ENCODE results near the gene ZFHX2. TPM values are rescaled to one million over a fixed set of nuclear protein-coding genes. Genes with fewer than 3 reads are reported as not detected.

Gene ZFHX2
- total and polyA plus RNA-seq, 2 of the 13 experiments (the other 11 are each of a cell fraction or from before 2014, with no cell fraction given): 0.17 to 0.44 TPM

DNA sequence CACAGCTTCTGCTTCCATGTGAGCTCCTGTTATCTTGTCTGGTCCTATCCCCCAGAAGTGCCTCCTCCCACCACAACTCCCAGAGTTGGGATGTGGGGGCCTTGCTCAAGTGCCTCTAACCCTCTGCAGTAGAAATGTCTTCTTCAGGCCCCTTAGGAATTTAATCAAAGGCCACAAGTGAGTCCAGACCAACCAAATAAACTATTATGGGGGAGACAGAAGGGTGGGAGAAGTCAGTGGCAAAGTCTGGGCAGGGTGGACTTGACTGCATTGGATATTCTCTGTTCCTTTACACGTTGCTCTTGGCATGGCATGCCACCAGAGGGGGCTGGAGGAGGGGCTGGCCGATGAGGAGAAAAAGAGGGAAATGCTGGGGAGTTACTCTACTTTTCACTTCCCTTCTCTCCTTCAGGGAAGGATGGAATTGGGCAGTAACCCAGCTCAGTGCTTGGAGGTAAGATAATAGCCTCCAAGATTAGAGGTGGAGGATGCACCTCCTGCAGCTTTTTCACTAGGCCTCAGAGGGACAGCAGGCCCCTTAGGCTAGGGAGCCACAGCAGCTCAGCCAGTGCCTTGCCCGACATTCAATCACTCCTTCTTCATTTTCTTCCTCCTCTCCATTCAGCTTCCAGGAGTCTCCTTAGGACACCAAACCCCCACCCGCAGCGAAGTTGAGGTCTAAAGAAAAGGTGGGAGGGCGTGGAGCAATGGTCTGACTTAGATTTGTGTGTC, 17.2 kb upstream of the ZFHX2 start (continued):
- TF ChIP-seq, protein P1, sequence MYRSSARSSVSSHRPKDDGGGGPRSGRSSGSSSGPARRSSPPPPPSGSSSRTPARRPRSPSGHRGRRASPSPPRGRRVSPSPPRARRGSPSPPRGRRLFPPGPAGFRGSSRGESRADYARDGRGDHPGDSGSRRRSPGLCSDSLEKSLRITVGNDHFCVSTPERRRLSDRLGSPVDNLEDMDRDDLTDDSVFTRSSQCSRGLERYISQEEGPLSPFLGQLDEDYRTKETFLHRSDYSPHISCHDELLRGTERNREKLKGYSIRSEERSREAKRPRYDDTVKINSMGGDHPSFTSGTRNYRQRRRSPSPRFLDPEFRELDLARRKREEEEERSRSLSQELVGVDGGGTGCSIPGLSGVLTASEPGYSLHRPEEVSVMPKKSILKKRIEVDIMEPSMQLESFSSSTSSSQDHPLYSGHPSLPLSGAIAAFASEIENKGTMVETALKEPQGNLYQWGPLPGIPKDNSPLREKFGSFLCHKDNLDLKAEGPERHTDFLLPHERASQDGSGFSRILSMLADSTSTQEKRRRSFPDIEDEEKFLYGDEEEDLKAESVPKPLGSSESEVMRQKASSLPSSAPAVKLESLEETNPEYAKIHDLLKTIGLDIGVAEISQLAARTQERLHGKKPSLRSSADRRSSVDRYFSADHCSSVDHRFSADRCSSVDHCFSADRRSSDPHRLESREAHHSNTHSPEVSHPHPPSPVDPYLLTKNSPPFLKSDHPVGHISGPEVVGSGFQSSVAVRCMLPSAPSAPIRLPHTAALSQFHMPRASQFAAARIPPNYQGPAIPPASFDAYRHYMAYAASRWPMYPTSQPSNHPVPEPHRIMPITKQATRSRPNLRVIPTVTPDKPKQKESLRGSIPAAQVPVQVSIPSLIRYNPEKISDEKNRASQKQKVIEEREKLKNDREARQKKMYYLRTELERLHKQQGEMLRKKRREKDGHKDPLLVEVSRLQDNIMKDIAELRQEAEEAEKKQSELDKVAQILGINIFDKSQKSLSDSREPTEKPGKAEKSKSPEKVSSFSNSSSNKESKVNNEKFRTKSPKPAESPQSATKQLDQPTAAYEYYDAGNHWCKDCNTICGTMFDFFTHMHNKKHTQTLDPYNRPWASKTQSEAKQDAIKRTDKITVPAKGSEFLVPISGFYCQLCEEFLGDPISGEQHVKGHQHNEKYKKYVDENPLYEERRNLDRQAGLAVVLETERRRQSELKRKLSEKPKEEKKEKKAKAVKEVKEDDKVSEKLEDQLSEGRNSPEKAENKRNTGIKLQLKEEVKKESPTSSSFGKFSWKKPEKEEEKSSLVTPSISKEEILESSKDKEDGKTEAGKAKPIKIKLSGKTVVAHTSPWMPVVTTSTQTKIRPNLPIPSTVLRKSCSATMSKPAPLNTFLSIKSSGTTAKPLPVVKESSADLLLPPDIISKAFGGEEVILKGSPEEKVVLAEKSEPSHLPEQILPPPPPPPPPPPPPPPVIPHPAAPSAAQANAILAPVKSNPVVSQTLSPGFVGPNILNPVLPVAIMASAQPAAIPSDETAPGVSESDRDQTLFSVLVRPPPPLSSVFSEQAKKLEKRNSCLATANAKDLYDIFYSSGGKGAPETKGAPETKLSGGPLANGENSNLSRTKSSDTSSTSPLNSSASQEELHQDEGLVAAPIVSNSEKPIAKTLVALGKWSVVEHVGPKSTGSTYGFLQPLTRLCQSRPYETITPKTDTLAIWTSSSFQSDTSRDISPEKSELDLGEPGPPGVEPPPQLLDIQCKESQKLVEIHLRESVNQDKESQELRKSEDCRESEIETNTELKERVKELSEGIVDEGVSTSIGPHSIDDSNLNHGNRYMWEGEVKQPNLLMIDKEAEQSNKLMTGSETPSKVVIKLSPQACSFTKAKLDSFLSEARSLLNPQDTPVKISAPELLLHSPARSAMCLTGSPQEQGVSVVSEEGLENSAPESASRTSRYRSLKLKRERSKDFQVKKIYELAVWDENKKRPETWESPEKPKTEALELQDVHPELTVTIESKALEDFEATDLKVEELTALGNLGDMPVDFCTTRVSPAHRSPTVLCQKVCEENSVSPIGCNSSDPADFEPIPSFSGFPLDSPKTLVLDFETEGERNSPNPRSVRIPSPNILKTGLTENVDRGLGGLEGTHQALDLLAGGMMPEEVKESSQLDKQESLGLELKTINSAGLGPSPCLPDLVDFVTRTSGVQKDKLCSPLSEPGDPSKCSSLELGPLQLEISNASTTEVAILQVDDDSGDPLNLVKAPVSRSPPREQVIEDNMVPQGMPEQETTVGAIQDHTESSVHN (CRISPR knock-in tag; IDR thresholded peaks at IDR 0.05): 0 out of 2 replicates have a peak, but pooled peaks have one; percentile 4
- TF ChIP-seq KMT2A (CRISPR knock-in tag; IDR thresholded peaks at IDR 0.05): no peak
- no peak for TF ChIP-seq ZNF251 (CRISPR knock-in tag; IDR thresholded peaks at IDR 0.05)
- TF ChIP-seq, protein P2, sequence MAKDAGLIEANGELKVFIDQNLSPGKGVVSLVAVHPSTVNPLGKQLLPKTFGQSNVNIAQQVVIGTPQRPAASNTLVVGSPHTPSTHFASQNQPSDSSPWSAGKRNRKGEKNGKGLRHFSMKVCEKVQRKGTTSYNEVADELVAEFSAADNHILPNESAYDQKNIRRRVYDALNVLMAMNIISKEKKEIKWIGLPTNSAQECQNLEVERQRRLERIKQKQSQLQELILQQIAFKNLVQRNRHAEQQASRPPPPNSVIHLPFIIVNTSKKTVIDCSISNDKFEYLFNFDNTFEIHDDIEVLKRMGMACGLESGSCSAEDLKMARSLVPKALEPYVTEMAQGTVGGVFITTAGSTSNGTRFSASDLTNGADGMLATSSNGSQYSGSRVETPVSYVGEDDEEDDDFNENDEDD (CRISPR knock-in tag; IDR thresholded peaks at IDR 0.05; ENCODE audit: borderline replicate concordance): no peak
- no peak for TF ChIP-seq CCAR2 (optimal IDR thresholded peaks at IDR 0.05; ENCODE audit: low read depth, low read length)
- TF ChIP-seq, protein P3, sequence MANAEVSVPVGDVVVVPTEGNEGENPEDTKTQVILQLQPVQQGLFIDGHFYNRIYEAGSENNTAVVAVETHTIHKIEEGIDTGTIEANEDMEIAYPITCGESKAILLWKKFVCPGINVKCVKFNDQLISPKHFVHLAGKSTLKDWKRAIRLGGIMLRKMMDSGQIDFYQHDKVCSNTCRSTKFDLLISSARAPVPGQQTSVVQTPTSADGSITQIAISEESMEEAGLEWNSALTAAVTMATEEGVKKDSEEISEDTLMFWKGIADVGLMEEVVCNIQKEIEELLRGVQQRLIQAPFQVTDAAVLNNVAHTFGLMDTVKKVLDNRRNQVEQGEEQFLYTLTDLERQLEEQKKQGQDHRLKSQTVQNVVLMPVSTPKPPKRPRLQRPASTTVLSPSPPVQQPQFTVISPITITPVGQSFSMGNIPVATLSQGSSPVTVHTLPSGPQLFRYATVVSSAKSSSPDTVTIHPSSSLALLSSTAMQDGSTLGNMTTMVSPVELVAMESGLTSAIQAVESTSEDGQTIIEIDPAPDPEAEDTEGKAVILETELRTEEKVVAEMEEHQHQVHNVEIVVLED (CRISPR knock-in tag; IDR thresholded peaks at IDR 0.05; ENCODE audit: borderline replicate concordance): peak; percentile 47; the same call in 1 of the 2 replicates
- TF ChIP-seq TCF7L2 (IDR thresholded peaks at IDR 0.05; ENCODE audit: low read depth, low read length): no peak
- TF ChIP-seq ZNF619 (CRISPR knock-in tag; IDR thresholded peaks at IDR 0.05): no peak
- no peak for TF ChIP-seq NR2F6 (IDR thresholded peaks at IDR 0.05)
- TF ChIP-seq NR2F6 (CRISPR knock-in tag; IDR thresholded peaks at IDR 0.05): no peak; the same call in 1 of the 2 replicates
- no peak for TF ChIP-seq ZNF615 (CRISPR knock-in tag; IDR thresholded peaks at IDR 0.05; ENCODE audit: borderline replicate concordance)
- no peak for TF ChIP-seq ZNF207 (IDR thresholded peaks at IDR 0.05; ENCODE audit: borderline replicate concordance)
- no peak for TF ChIP-seq ZNF121 (CRISPR knock-in tag; IDR thresholded peaks at IDR 0.05)
- no peak for TF ChIP-seq MAFK (conservative IDR thresholded peaks at IDR 0.05 in 1 of 2, IDR thresholded peaks at IDR 0.05 in 1 of 2; ENCODE audit: low read length in 2 of 2)
- TF ChIP-seq, protein P4, sequence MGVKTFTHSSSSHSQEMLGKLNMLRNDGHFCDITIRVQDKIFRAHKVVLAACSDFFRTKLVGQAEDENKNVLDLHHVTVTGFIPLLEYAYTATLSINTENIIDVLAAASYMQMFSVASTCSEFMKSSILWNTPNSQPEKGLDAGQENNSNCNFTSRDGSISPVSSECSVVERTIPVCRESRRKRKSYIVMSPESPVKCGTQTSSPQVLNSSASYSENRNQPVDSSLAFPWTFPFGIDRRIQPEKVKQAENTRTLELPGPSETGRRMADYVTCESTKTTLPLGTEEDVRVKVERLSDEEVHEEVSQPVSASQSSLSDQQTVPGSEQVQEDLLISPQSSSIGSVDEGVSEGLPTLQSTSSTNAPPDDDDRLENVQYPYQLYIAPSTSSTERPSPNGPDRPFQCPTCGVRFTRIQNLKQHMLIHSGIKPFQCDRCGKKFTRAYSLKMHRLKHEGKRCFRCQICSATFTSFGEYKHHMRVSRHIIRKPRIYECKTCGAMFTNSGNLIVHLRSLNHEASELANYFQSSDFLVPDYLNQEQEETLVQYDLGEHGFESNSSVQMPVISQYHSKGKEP (CRISPR knock-in tag; IDR thresholded peaks at IDR 0.05): no peak
- no peak for TF ChIP-seq ZFP36L1 (CRISPR knock-in tag; IDR thresholded peaks at IDR 0.05)
- TF ChIP-seq ONECUT2 (CRISPR knock-in tag; IDR thresholded peaks at IDR 0.05): no peak

All from HepG2 (cell line).